Transverse colon (tissue), 4 donors: ENCODE measurements around the gene PRR5. TPM values are rescaled to one million over a fixed set of nuclear protein-coding genes. Genes with fewer than 3 reads are reported as not detected.
A peak's percentile ranks its signal among the peaks of the same experiment; 100 is the strongest.

ENCODE experiments used
- DNase-seq: peaks from one replicate; pipeline ENCODE4 v3.0.0-alpha.2; 2019
- H3K27ac ChIP-seq, 4 donors: fragments of 200-600 bp; sonication (generic); 2 replicates each; pipeline ENCODE4 v1.5.1; 2016 to 2018; ENCODE audit warnings: inconsistent platforms in 4 of 4
- H3K27me3 ChIP-seq: fragments of 200-600 bp; sonication (generic); 2 replicates; pipeline ENCODE4 v1.5.1; 2017; ENCODE audit warnings: inconsistent platforms
- H3K36me3 ChIP-seq, 4 donors: fragments of 200-600 bp; sonication (generic); 2 replicates each; pipeline ENCODE4 v1.5.1; 2017 to 2019; ENCODE audit warnings: inconsistent platforms in 4 of 4
- H3K4me1 ChIP-seq, 4 donors: fragments of 200-600 bp; sonication (generic); 2 replicates each; pipeline ENCODE4 v1.5.1; 2017 to 2020; ENCODE audit warnings: inconsistent platforms in 4 of 4
- H3K4me3 ChIP-seq, 4 donors: fragments of 200-600 bp; sonication (generic); 1 replicate in 1 of 4; 2 replicates in 3 of 4; pipeline versions ENCODE4 v1.5.1 to v1.6.1; 2017 to 2019; ENCODE audit warnings: inconsistent platforms in 4 of 4
- H3K9me3 ChIP-seq, 2 donors: fragments of 200-600 bp; sonication (generic); 2 replicates each; pipeline ENCODE4 v1.5.1; 2017 to 2019; ENCODE audit warnings: inconsistent platforms in 2 of 2
- EP300 ChIP-seq: sonication (generic); formaldehyde crosslinking; IDR thresholded peaks from one replicate; pipeline ENCODE4 v1.6.1; 2017; ENCODE audit warnings: antibody characterized with exemption, low read depth
- POLR2A ChIP-seq: fragments of 450-650 bp; IDR thresholded peaks from one replicate; pipeline ENCODE4 v1.6.1; 2016; ENCODE audit warnings: antibody characterized with exemption, mild to moderate bottlenecking, moderate library complexity
- POLR2AphosphoS5 ChIP-seq, 3 donors: sonication (generic); formaldehyde crosslinking; IDR thresholded peaks; one replicate each; pipeline ENCODE4 v1.6.1; 2016; ENCODE audit warnings: antibody characterized with exemption in 3 of 3
- WGBS, 2 donors: methylation state at CpG; one replicate each; pipeline ENCODE4 v1.1.5; 2018; ENCODE audit warnings: low coverage in 1 of 2; 5-methylcytosine and 5-hydroxymethylcytosine counted together
- in situ Hi-C, 4 donors: fragments of 200-750 bp; cut with MboI; loops; one replicate each; pipeline versions ENCODE4 v1.15.0 to v1.15.1; 2017; ENCODE audit warnings: low sequenced_read_pairs in 3 of 4, low pct_ligation_motif_present in 1 of 4, low pct_unique_long_range_greater_than_20kb in 1 of 4
- intact Hi-C: fragments of 100-400 bp; cut with DNase I; formaldehyde crosslinking; loops from one replicate; pipeline ENCODE4 v1.15.1; 2023; ENCODE audit warnings: low total_unique reads
- total RNA-seq, 4 donors: library from RNA; depleted of rRNA; stranded (reverse); fragments of >200 nt; gene quantifications; one replicate each; pipeline ENCODE4 v1.1.0, GENCODE V29; 2016
- TF ChIP-seq, protein P1 (sequence below), 5 experiments: fragments of 200-600 bp in 3 of 5; fragments of 450-650 bp in 2 of 5; sonication (generic) in 3 of 5; IDR thresholded peaks; 1 replicate in 2 of 5; 2 replicates in 3 of 5; pipeline ENCODE4 v1.5.1; 2016 to 2017; ENCODE audit warnings: antibody characterized with exemption in 5 of 5, inconsistent platforms in 3 of 5, mild to moderate bottlenecking in 2 of 5, moderate library complexity in 1 of 5

PRR5 gene
- total RNA-seq, 4 donors from 2014 or later, result 17.7 to 68.3 (median 22.2) TPM

DNA sequence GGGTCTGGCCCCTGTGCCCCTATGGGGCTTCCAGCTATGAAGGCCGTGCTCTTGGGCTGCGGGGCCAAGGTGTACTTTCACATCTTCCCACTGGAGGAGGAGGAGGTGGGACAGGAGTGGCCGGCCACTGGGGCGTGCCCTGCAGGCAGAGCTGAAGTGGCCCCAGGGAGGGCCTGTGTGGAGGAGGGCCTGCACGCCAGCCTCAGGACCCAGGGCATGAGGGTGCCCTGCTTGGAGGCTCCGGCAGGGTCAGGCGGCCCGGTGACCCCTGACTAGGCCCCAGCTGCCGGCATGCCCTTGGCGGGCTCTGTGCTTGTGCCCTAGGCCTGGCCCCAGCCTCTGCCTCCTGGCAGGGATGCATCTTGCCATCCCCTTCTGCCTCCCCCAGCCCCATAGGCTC, 5.2 kb downstream of the PRR5 start:
- Histone ChIP-seq H3K4me1 (peaks cover 17 to 53% (median 38%) of the 10 kb centered on the region in 4 donors), H3K36me3 (no peaks in the 10 kb centered on the region), H3K27me3 (no peaks in the 10 kb centered on the region), H3K9me3 (no peaks in the 10 kb centered on the region), H3K27ac (no peak overlapping the region), H3K4me3 (no peak overlapping the region)
- intact Hi-C loops, result no loop called here
- WGBS, 2 donors, result 50 to 61% methylated on average over 2 to 4 of the region's 10 CpGs
- TF ChIP-seq POLR2AphosphoS5 (IDR thresholded peaks at IDR 0.05), result no peak
- TF ChIP-seq POLR2A, result no peak
- TF ChIP-seq, protein P1, sequence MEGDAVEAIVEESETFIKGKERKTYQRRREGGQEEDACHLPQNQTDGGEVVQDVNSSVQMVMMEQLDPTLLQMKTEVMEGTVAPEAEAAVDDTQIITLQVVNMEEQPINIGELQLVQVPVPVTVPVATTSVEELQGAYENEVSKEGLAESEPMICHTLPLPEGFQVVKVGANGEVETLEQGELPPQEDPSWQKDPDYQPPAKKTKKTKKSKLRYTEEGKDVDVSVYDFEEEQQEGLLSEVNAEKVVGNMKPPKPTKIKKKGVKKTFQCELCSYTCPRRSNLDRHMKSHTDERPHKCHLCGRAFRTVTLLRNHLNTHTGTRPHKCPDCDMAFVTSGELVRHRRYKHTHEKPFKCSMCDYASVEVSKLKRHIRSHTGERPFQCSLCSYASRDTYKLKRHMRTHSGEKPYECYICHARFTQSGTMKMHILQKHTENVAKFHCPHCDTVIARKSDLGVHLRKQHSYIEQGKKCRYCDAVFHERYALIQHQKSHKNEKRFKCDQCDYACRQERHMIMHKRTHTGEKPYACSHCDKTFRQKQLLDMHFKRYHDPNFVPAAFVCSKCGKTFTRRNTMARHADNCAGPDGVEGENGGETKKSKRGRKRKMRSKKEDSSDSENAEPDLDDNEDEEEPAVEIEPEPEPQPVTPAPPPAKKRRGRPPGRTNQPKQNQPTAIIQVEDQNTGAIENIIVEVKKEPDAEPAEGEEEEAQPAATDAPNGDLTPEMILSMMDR (IDR thresholded peaks at IDR 0.05), result no peak
- no peak for TF ChIP-seq EP300
- in situ Hi-C loops, result no loop called here
- no peak for DNase-seq

DNA sequence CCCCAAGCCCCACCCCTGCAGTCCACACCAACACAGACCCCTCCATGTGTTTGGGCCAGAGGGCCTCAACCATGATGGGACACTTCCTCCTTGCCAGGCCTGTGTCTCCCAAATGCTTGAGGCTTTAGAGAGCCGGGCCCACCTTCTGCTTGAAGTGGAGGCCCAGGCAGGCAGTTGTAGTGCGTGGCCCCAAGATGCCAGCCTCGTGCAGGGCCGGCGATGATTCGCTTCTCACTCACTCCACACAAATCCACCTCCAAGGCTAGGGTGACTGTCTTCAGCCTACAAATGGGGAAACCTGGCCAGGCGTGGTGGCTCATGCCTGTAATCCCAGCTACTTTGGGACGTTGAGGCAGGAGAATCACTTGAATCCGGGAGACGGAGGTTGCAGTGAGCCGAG, 5.7 kb downstream of the PRR5 start:
- TF ChIP-seq POLR2A (no peak), POLR2AphosphoS5 (IDR thresholded peaks at IDR 0.05) (no peak), EP300 (no peak)
- TF ChIP-seq, protein P1 (IDR thresholded peaks at IDR 0.05), result no peak

DNA sequence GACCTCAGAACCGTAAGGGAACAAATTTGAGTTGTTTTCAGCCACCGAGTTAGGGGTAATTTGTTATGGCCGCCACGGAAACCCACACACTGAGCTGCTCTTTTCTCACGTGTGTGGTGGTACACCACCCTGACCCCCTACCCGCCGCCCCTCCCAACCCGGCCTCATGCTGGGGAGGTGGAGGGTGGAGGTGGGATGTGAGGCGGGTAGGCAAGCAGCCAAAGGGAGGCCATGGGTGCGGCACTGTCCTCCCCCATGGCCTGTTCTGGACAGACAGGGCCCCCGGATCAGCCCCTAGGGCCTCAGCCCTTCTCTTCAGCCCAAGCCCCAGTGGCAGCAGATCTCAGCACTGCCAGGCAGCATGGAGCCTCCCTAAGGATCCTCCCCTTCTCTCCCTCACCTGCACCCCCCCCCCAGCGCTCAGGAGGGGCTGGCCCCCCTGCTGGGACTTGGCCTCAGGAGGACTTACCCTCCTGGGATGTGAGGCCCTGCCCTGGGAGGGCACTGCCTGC, 7.9 kb downstream of the PRR5 start:
- Histone ChIP-seq H3K4me1 (peaks cover 17 to 49% (median 32%) of the 10 kb centered on the region in 4 donors), H3K36me3 (no peaks in the 10 kb centered on the region), H3K27me3 (no peaks in the 10 kb centered on the region), H3K4me3 (no peak overlapping the region), H3K9me3 (no peaks in the 10 kb centered on the region), H3K27ac (peak overlapping the region; percentile 72 to 80 (median 75))
- no peak for TF ChIP-seq POLR2AphosphoS5 (IDR thresholded peaks at IDR 0.05)
- TF ChIP-seq, protein P1 (IDR thresholded peaks at IDR 0.05), result no peak
- TF ChIP-seq EP300, result no peak
- no peak for TF ChIP-seq POLR2A
- 65% methylated on average over 11 of the region's 12 CpGs; no CpG with 5 or more reads in 1 of the 2 donors for WGBS, 2 donors
- no peak for DNase-seq
- in situ Hi-C loops, result no loop called here
- intact Hi-C loops, result no loop called here

More for the DNA sequence above, 5.7 kb downstream of the PRR5 start:
- Histone ChIP-seq H3K4me1 (peaks cover 17 to 55% (median 34%) of the 10 kb centered on the region in 4 donors), H3K27ac (no peak overlapping the region), H3K27me3 (no peaks in the 10 kb centered on the region), H3K4me3 (no peak overlapping the region), H3K36me3 (no peaks in the 10 kb centered on the region), H3K9me3 (no peaks in the 10 kb centered on the region)
- 95 to 100% methylated on average over 3 to 11 of the region's 11 CpGs for WGBS, 2 donors
- in situ Hi-C loops, result no loop called here
- DNase-seq, result no peak
- intact Hi-C loops, result no loop called here

DNA sequence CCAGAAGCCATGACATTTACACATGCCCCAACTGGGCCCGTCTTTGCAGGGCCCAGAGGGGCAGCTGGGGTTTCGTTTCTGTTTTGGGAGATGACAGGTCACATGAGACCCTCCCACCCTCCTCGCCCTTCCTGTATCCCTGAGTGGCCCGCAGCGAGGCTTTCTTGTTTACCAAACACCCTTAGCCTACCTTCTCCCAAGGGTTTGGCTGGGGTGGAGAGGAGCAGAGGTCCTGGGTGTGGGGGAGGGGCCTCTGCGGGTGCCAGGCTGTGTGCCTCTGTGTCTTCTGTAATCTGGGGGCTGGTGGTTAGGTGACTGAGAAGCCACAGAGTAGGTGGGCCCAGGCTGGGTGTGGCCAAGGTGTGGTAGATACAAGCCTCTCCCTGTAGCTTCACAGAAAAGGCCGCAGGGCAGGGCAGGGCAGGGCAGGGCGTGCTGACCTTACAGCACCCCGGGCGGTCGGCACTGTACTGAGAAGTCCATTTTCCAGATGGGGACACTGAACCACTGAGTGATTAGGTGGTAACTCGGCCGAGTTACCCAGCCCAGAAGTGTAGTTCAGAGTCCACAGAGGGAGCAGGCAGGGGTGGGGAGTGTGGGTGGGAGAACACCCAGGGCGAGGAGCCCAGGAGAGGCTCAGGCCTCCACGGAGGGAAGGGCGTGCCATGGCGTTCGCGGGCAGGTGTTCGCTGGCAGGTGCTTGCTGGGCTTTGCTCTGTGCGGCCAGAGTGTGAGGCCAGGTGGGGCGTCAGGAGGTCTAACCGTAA, 8.7 kb downstream of the PRR5 start:
- intact Hi-C loops, result no loop called here
- Histone ChIP-seq H3K9me3 (no peaks in the 10 kb centered on the region), H3K4me3 (no peak overlapping the region), H3K4me1 (peaks cover 17 to 55% (median 38%) of the 10 kb centered on the region in 4 donors), H3K27me3 (no peaks in the 10 kb centered on the region), H3K36me3 (no peaks in the 10 kb centered on the region), H3K27ac (peak overlapping the region; percentile 72 to 80 (median 75))
- peak; percentile 82 for DNase-seq
- WGBS, 2 donors, result 42% methylated on average over 23 of the region's 23 CpGs; no CpG with 5 or more reads in 1 of the 2 donors
- TF ChIP-seq, protein P1 (IDR thresholded peaks at IDR 0.05), result no peak
- TF ChIP-seq POLR2AphosphoS5 (IDR thresholded peaks at IDR 0.05), result peak in 1 of 3 donors; percentile 30
- in situ Hi-C loops, result no loop called here
